Bronchus fibroblast of lung (primary cell): ENCODE measurements around the gene NPIPB9. TPM values are rescaled to one million over a fixed set of nuclear protein-coding genes. Genes with fewer than 3 reads are reported as not detected.

Experiments
- total RNA-seq: library from RNA; depleted of rRNA; stranded (reverse); fragments of >200 nt; gene quantifications from 2 replicates; pipeline ENCODE4 v1.2.3, GENCODE V29; 2015

NPIPB9 gene
- not detected in 2 replicates for total RNA-seq

GRCh38 chr16:28751487-28751886 lies at the start of gene NPIPB9:
Gene NPIPB9 (plus strand): TSS chr16:28751787.

GRCh38 chr16:28711220-28712083 lies 40.1 kb upstream of the NPIPB9 start, which contains the start of gene EIF3C:
Gene EIF3C (plus strand): TSS chr16:28711464. CDS start chr16:28711687, 223 bp downstream.

Other genes starting within 250 kb of the NPIPB9 start
- not detected in 2 replicates for gene IL27, start 245.0 kb upstream of the NPIPB9 start, total RNA-seq
- gene NUPR1, start 212.8 kb upstream of the NPIPB9 start, total RNA-seq: 16.2 and 20.3 TPM in 2 replicates
- gene SGF29, start 197.9 kb upstream of the NPIPB9 start, total RNA-seq: 12.3 and 14.6 TPM in 2 replicates
- not detected in 2 replicates for gene SULT1A2, start 154.7 kb upstream of the NPIPB9 start, total RNA-seq
- 1.0 and 1.3 TPM in 2 replicates for gene SULT1A1, start 141.7 kb upstream of the NPIPB9 start, total RNA-seq
- gene NPIPB8, start 113.7 kb upstream of the NPIPB9 start, total RNA-seq: not detected in 2 replicates
- 254 and 358 TPM in 2 replicates for gene EIF3C, start 40.3 kb upstream of the NPIPB9 start, total RNA-seq
- 61.0 and 64.8 TPM in 2 replicates for gene ATXN2L, start 71.2 kb downstream of the NPIPB9 start, total RNA-seq
- gene TUFM, start 94.6 kb downstream of the NPIPB9 start, total RNA-seq: 198 and 209 TPM in 2 replicates
- gene SH2B1, start 112.1 kb downstream of the NPIPB9 start, total RNA-seq: 26.4 and 30.8 TPM in 2 replicates
- 0.15 and 0.17 TPM in 2 replicates for gene ATP2A1, start 126.7 kb downstream of the NPIPB9 start, total RNA-seq
- gene RABEP2, start 173.5 kb downstream of the NPIPB9 start, total RNA-seq: 26.9 and 35.2 TPM in 2 replicates
- not detected in 2 replicates for gene CD19, start 180.2 kb downstream of the NPIPB9 start, total RNA-seq
- gene NFATC2IP, start 199.2 kb downstream of the NPIPB9 start, total RNA-seq: 13.4 and 14.0 TPM in 2 replicates
- gene SPNS1, start 223.0 kb downstream of the NPIPB9 start, total RNA-seq: 36.9 and 37.3 TPM in 2 replicates
- 1.2 and 1.8 TPM in 2 replicates for gene LAT, start 233.3 kb downstream of the NPIPB9 start, total RNA-seq